DND-41 (cell line): ENCODE results near the gene SLC45A1.

Experiments
- ATAC-seq: fragments of 200-7000 bp; cut with Tn5 transposase; 3 replicates; pipeline ENCODE4 v1.9.1; 2021; ENCODE audit warnings: low read depth; ENCODE audit not compliant: insufficient read depth
- DNase-seq: peaks from one replicate; pipeline ENCODE4 v3.0.0-alpha.2; 2020
- H2AFZ ChIP-seq: 2 replicates; pipeline ENCODE4 v1.6.0; 2012; ENCODE audit warnings: low read depth, low read length
- H3K27ac ChIP-seq: 2 replicates; pipeline ENCODE4 v1.5.1; 2012; ENCODE audit warnings: low read length, inconsistent platforms
- H3K27me3 ChIP-seq: fragments of 200-600 bp; sonication (generic); 2 replicates; pipeline ENCODE4 v1.6.0; 2012; ENCODE audit warnings: low read length, mild to moderate bottlenecking, inconsistent platforms; ENCODE audit not compliant: insufficient read depth, poor library complexity
- H3K36me3 ChIP-seq: 2 replicates; pipeline ENCODE4 v1.5.1; 2012; ENCODE audit warnings: low read length, inconsistent platforms; ENCODE audit not compliant: insufficient read depth
- H3K4me1 ChIP-seq: 2 replicates; pipeline ENCODE4 v1.5.1; 2012; ENCODE audit warnings: mild to moderate bottlenecking, low read length; ENCODE audit not compliant: insufficient read depth
- H3K4me2 ChIP-seq: 2 replicates; pipeline ENCODE4 v1.6.0; 2012; ENCODE audit warnings: mild to moderate bottlenecking, moderate library complexity, low read length, inconsistent platforms; ENCODE audit not compliant: insufficient read depth
- H3K4me3 ChIP-seq, 2 experiments: fragments of 200-600 bp in 1 of 2; shearing (Covaris generic) in 1 of 2; 2 replicates each; pipeline ENCODE4 v1.5.1; 2012 to 2016; ENCODE audit warnings: inconsistent platforms in 2 of 2, low read length in 2 of 2, mild to moderate bottlenecking in 2 of 2, low read depth in 1 of 2, moderate library complexity in 1 of 2
- H3K79me2 ChIP-seq: 2 replicates; pipeline ENCODE4 v1.6.0; 2012; ENCODE audit warnings: low read length, inconsistent platforms; ENCODE audit not compliant: insufficient read depth
- H3K9ac ChIP-seq: 2 replicates; pipeline ENCODE4 v1.6.0; 2012; ENCODE audit warnings: low read depth, mild to moderate bottlenecking, inconsistent platforms, low read length, moderate library complexity
- H3K9me3 ChIP-seq: 2 replicates; pipeline ENCODE4 v1.5.1; 2012; ENCODE audit warnings: low read length, moderate library complexity, mild to moderate bottlenecking, inconsistent platforms; ENCODE audit not compliant: insufficient read depth, severe bottlenecking
- H4K20me1 ChIP-seq: 2 replicates; pipeline ENCODE4 v1.6.0; 2012; ENCODE audit warnings: low read length; ENCODE audit not compliant: insufficient read depth
- CTCF ChIP-seq: IDR thresholded peaks from 2 replicates; pipeline ENCODE4 v1.5.1; 2012; ENCODE audit warnings: borderline replicate concordance, low read length, moderate library complexity, mild to moderate bottlenecking; ENCODE audit not compliant: poor library complexity, severe bottlenecking; ENCODE audit errors: extremely low read depth
- EZH2 ChIP-seq: IDR thresholded peaks from 3 replicates; pipeline ENCODE4 v1.6.1; 2012; ENCODE audit warnings: borderline replicate concordance, low read depth, mild to moderate bottlenecking, moderate library complexity, low read length, inconsistent platforms; ENCODE audit not compliant: severe bottlenecking

SLC45A1 gene

DNA sequence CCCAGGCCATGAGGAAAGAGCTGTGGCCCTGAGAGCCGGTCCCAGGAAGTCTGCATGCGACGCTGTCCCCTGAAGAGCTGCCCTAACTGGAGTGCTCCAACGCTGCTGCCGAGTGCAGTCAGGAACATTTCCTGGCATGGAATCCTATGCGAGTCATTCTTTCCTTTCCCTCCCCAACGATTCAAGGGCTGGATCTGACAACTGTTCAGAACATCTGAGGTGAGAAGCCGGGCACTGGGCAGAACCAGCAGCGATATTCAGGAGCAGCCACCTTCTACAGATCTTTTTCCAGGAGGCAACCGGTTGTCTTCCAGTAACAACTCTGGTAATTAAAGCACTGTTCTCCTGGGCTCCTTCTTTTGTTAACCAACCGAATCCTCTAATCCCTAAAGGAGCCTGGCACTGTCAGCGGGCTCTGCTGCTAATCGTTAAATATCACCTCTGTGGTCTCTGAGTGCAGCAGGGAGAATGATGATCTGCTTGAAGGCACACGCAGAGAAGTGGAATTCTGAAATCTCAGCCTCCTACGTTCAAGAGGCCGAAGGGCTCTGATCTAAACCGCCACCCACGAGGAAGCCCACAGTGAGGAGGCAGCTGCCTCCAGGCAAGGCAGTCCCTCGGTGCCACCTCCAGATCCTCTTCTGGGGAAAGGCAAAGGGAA, 55.8 kb downstream of the SLC45A1 start:
- H3K4me2 ChIP-seq = no peak overlapping the region
- no peak overlapping the region for H3K9ac ChIP-seq
- ATAC-seq = no peak
- H3K4me1 ChIP-seq = no peaks in the 10 kb centered on the region
- H2AFZ ChIP-seq = no peak overlapping the region
- no peaks in the 10 kb centered on the region for H3K27me3 ChIP-seq
- H3K27ac ChIP-seq = no peak overlapping the region
- DNase-seq = no peak
- H3K4me3 ChIP-seq = no peak overlapping the region
- H3K79me2 ChIP-seq = 0 out of 2 replicates have a peak, but pooled peaks cover 3% of the 10 kb centered on the region
- peaks cover 30% of the 10 kb centered on the region for H4K20me1 ChIP-seq
- no peak for TF ChIP-seq CTCF
- no peak for TF ChIP-seq EZH2
- no peaks in the 10 kb centered on the region for H3K36me3 ChIP-seq
- no peaks in the 10 kb centered on the region for H3K9me3 ChIP-seq

DNA sequence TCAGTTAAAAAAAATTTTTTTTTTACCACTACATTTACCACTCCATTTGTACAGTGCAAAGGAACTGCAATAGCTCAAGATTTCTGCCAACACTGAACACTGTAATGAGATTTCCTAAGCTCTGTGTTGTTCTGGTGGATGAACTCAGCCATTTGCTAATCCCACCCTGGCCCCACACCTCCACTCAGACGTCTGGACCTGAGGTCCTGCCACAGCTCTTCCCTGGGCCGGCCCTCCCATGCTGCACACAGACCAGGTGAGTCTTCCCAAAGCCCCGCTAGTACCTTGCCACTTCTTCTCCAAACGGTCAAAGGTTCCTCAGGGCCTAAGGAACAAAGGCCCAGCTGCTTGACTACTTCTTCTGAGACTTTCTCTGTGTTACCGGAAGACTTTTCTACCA, 56.4 kb downstream of the SLC45A1 start:
- peaks cover 34% of the 10 kb centered on the region for H4K20me1 ChIP-seq

DNA sequence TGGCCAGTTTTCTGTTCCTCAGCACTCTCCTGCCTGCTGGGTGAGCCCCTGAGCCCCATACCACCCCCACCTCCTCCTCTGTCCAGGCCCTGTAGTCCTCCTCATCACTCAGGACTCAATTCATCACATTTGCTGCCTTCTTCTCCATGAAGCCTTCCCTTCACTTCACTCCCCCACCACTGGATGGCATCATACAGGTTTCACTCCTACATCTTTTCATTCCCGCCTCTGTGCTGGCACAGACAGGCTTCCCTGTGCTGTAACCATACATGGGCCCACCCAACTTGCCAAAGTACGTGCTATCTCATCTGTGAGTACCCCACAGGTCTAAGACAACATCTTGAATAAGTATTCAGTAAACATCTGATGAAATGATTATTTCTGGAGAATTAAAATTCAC, 56.9 kb downstream of the SLC45A1 start:
- DNase-seq (peak; percentile 41), ATAC-seq (peak; percentile 58; the same call in 2 of the 3 replicates)
- Histone ChIP-seq H3K4me2 (no peak overlapping the region), H2AFZ (no peak overlapping the region), H3K9me3 (no peaks in the 10 kb centered on the region), H3K36me3 (no peaks in the 10 kb centered on the region), H3K9ac (no peak overlapping the region), H3K27ac (no peak overlapping the region), H3K79me2 (0 out of 2 replicates have a peak, but pooled peaks cover 3% of the 10 kb centered on the region), H3K27me3 (no peaks in the 10 kb centered on the region), H3K4me3 (no peak overlapping the region), H4K20me1 (peaks cover 34% of the 10 kb centered on the region), H3K4me1 (no peaks in the 10 kb centered on the region)
- TF ChIP-seq EZH2 (no peak), CTCF (peak; percentile 71)

More for the DNA sequence above, 56.4 kb downstream of the SLC45A1 start:
- Histone ChIP-seq H3K9me3 (no peaks in the 10 kb centered on the region), H3K4me1 (no peaks in the 10 kb centered on the region), H3K4me2 (no peak overlapping the region), H3K79me2 (0 out of 2 replicates have a peak, but pooled peaks cover 3% of the 10 kb centered on the region), H3K27ac (no peak overlapping the region), H2AFZ (no peak overlapping the region), H3K4me3 (no peak overlapping the region), H3K36me3 (no peaks in the 10 kb centered on the region), H3K27me3 (no peaks in the 10 kb centered on the region), H3K9ac (no peak overlapping the region)
- TF ChIP-seq EZH2 (no peak), CTCF (no peak)
- ATAC-seq (no peak), DNase-seq (no peak)
